Suprapubic skin (tissue), 4 donors: ENCODE measurements around the gene POLR1A. TPM values are rescaled to one million over a fixed set of nuclear protein-coding genes. Genes with fewer than 3 reads are reported as not detected.
A peak's percentile ranks its signal among the peaks of the same experiment; 100 is the strongest.

Source experiments
- DNase-seq, 2 donors: peaks; one replicate each; pipeline ENCODE4 v3.0.0-alpha.2; 2019; ENCODE audit warnings: low spot score in 2 of 2
- H3K27ac ChIP-seq: fragments of 200-600 bp; sonication (generic); one replicate; pipeline ENCODE4 v1.5.1; 2019
- H3K27me3 ChIP-seq: fragments of 200-600 bp; sonication (generic); one replicate; pipeline ENCODE4 v1.5.1; 2019
- H3K36me3 ChIP-seq: fragments of 200-600 bp; sonication (generic); one replicate; pipeline ENCODE4 v1.5.1; 2019
- H3K4me1 ChIP-seq: fragments of 200-600 bp; sonication (generic); one replicate; pipeline ENCODE4 v1.5.1; 2019
- H3K4me3 ChIP-seq: fragments of 200-600 bp; sonication (generic); one replicate; pipeline ENCODE4 v1.5.1; 2019; ENCODE audit warnings: mild to moderate bottlenecking
- H3K9me3 ChIP-seq: fragments of 200-600 bp; sonication (generic); one replicate; pipeline ENCODE4 v1.5.1; 2019
- EP300 ChIP-seq: sonication (generic); formaldehyde crosslinking; IDR thresholded peaks from one replicate; pipeline ENCODE4 v1.6.1; 2017; ENCODE audit warnings: antibody characterized with exemption
- POLR2A ChIP-seq, 2 donors: fragments of 450-650 bp; IDR thresholded peaks; one replicate each; pipeline ENCODE4 v1.6.1; 2017; ENCODE audit warnings: antibody characterized with exemption in 2 of 2, mild to moderate bottlenecking in 2 of 2, moderate library complexity in 2 of 2
- POLR2AphosphoS5 ChIP-seq, 3 donors: sonication (generic); formaldehyde crosslinking; IDR thresholded peaks; one replicate each; pipeline ENCODE4 v1.6.1; 2017; ENCODE audit warnings: antibody characterized with exemption in 3 of 3
- WGBS: methylation state at CpG from one replicate; pipeline ENCODE4 v1.1.5; 2018; 5-methylcytosine and 5-hydroxymethylcytosine counted together
- total RNA-seq, 4 donors: library from RNA; depleted of rRNA; stranded (reverse); fragments of >200 nt; gene quantifications; one replicate each; pipeline ENCODE4 v1.1.0, GENCODE V29; 2016
- TF ChIP-seq, protein P1 (sequence below), 2 donors: fragments of 200-600 bp in 1 of 2; fragments of 450-650 bp in 1 of 2; sonication (generic) in 1 of 2; IDR thresholded peaks; one replicate each; pipeline ENCODE4 v1.5.1; 2016 to 2019; ENCODE audit warnings: antibody characterized with exemption in 2 of 2, mild to moderate bottlenecking in 1 of 2, moderate library complexity in 1 of 2

Gene POLR1A
- total RNA-seq, 4 donors from 2014 or later: 20.2 to 24.3 (median 21.2) TPM

DNA sequence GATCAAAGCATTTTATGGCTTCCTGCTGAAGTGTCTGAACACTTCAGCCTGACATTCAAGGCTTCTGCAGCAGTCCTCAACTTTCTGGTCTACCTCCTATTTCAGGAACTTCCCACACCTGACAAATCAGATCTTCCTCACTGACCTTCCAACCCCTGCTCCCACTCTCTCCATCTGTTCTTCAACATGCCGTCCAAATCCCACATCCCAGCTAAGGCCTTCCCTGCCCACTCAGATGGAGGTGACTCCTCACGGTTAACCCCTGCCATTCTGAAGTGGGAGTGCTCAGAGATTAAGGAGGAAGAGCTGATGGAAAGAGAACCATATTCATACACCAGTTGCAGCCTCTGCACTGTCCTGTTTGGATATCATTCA, 104.8 kb downstream of the POLR1A start:
- Histone ChIP-seq H3K4me3 (no peak overlapping the region), H3K4me1 (peaks cover 47% of the 10 kb centered on the region)
- no peak for TF ChIP-seq EP300
- no peak for TF ChIP-seq POLR2AphosphoS5 (IDR thresholded peaks at IDR 0.05)
- TF ChIP-seq, protein P1, sequence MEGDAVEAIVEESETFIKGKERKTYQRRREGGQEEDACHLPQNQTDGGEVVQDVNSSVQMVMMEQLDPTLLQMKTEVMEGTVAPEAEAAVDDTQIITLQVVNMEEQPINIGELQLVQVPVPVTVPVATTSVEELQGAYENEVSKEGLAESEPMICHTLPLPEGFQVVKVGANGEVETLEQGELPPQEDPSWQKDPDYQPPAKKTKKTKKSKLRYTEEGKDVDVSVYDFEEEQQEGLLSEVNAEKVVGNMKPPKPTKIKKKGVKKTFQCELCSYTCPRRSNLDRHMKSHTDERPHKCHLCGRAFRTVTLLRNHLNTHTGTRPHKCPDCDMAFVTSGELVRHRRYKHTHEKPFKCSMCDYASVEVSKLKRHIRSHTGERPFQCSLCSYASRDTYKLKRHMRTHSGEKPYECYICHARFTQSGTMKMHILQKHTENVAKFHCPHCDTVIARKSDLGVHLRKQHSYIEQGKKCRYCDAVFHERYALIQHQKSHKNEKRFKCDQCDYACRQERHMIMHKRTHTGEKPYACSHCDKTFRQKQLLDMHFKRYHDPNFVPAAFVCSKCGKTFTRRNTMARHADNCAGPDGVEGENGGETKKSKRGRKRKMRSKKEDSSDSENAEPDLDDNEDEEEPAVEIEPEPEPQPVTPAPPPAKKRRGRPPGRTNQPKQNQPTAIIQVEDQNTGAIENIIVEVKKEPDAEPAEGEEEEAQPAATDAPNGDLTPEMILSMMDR (IDR thresholded peaks at IDR 0.05): no peak
- TF ChIP-seq POLR2A (IDR thresholded peaks at IDR 0.05): no peak

DNA sequence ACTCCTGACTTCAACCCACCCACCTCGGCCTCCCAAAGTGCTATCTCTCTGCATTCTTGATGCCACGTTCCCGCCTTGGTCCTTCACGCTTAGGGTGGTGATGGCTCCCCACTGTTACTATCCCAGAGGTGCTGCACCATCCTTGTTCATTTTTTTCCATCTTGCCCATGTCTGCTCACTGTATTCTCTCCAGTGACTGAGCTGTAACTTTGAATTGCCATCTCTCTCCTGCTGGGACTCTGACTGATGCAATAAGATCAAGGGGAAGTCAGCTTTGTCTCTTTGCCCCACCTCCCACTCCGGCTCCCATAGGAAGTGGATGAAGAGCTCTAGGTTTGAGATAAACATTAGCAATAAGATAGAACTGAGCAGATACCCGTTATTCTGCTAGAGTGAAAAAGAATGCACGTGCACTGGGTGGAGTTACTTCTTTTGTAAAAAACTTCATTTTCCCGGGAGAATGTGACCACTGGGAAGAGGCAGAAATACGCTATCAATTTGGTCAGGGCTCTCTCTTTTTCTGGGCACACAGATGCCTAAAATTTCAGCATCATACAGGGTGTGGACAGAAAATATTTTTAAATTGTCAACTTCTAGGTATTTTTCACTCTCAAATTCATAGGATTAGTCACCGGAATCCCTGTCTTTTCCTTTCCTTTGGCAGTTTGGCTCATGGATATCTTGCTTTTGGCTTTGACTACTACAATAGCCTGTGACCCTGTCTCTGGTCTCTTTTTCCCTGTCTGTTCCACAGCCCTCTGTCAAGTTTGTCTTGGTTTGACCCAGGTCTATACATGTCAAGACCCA, 105.4 kb downstream of the POLR1A start:
- H3K36me3 ChIP-seq: no peaks in the 10 kb centered on the region
- peak overlapping the region; percentile 56 for H3K27ac ChIP-seq
- H3K4me3 ChIP-seq: no peak overlapping the region
- peak; percentile 43 to 49 for DNase-seq
- WGBS: 73% methylated on average over 10 of the region's 10 CpGs
- no peaks in the 10 kb centered on the region for H3K9me3 ChIP-seq
- no peak for TF ChIP-seq POLR2A (IDR thresholded peaks at IDR 0.05)
- no peak for TF ChIP-seq EP300
- TF ChIP-seq, protein P1 (IDR thresholded peaks at IDR 0.05): no peak
- TF ChIP-seq POLR2AphosphoS5 (IDR thresholded peaks at IDR 0.05): no peak
- peaks cover 53% of the 10 kb centered on the region for H3K4me1 ChIP-seq
- H3K27me3 ChIP-seq: no peaks in the 10 kb centered on the region

More for the DNA sequence above, 104.8 kb downstream of the POLR1A start:
- Histone ChIP-seq H3K27ac (peak overlapping the region; percentile 39), H3K36me3 (no peaks in the 10 kb centered on the region), H3K27me3 (no peaks in the 10 kb centered on the region), H3K9me3 (no peaks in the 10 kb centered on the region)
- WGBS: 81% methylated on average over 2 of the region's 2 CpGs
- peak; percentile 42 to 49 for DNase-seq

DNA sequence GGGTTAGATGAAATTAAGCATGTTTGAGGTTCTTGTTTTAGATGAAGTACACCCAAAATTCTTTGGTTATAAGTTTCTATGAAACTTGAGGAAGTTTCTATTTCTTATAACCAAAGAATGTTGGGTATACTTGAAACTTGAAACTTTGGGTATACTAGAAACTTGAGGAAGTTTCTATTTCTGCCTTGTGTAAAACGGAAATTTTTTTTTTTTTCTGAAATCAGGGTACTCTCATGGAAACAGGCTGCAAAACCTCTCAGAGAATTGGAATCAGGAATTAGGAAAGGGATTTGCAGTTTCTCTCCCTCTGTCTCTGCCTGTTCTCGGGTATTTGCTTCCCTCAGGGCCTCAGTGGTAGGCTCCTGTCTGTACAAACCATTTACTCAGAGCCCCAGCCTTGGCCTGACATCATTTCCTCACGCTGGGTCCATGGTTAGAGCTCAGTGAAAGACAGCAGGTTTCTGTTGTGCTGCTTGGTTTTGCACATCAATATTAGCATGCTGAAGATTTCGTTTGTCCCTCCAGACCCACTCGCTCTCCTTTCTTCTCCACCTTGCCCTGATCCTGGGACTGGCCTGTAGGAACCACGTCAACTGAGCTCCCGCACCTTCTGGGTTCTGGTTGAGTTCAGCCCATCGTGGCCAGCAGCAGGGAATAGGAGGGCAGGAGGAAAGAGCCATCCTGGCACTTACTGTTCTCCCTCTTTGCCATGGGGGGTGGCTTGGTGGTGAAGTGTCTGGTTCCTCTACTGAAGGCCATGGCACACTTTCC, 106.4 kb downstream of the POLR1A start:
- no peak overlapping the region for H3K4me3 ChIP-seq
- peak overlapping the region; percentile 88 for H3K27ac ChIP-seq
- peak; percentile 46 to 64 for DNase-seq
- H3K9me3 ChIP-seq: no peaks in the 10 kb centered on the region
- H3K27me3 ChIP-seq: no peaks in the 10 kb centered on the region
- TF ChIP-seq POLR2AphosphoS5 (IDR thresholded peaks at IDR 0.05) (no peak), EP300 (no peak), POLR2A (IDR thresholded peaks at IDR 0.05) (no peak)
- TF ChIP-seq, protein P1 (IDR thresholded peaks at IDR 0.05): no peak
- H3K36me3 ChIP-seq: no peaks in the 10 kb centered on the region
- WGBS: 57% methylated on average over 8 of the region's 8 CpGs
- H3K4me1 ChIP-seq: peaks cover 60% of the 10 kb centered on the region

DNA sequence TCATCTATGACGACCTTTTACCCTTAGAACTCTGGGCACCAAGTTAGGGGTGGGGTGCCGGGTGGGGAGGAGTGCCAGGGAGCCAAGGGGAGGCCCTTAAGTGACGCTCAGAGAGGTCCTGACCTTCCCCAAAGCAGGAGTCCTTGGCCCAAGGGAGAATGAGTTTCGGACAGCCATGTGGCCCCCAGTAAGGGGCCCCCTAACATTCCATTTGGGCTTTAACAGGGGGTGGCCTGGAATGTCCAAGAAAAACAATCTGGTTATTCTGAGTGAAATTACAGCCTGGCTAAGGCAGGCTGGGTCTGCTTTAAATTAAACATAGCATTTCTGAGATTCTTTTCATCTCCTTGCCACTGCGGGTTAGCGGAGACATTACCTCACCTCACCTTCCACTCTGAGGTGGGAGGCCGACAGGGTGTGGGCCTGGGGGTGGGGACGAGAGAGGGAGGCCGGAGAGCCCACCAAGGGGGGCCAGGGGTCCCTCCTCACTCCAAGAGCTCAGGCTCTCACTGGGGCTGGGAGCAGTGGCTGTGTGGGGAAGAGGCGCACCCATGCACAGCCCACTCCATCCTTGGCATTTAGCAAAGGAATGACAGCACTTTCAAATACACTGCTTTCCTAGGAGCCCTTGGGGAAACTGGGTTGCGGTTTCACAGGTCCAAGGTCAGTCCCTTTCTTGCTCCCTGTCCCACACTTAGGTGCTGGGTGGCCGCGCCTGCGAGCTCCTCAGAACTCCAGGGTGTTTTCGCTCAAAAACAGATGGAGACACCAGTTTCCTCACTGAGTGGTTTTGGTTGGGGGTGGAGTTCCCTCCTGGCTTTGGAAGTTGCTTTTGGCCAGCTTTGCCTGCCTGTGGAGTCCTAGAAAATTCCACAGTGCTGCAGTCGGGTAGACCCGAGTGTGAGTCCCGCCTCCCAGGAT, 107.4 kb downstream of the POLR1A start:
- DNase-seq: peak; percentile 74 to 82
- Histone ChIP-seq H3K4me3 (no peak overlapping the region), H3K36me3 (no peaks in the 10 kb centered on the region), H3K4me1 (peaks cover 68% of the 10 kb centered on the region), H3K27me3 (no peaks in the 10 kb centered on the region), H3K9me3 (no peaks in the 10 kb centered on the region), H3K27ac (peak overlapping the region; percentile 88)
- 42% methylated on average over 16 of the region's 18 CpGs for WGBS
- no peak for TF ChIP-seq POLR2AphosphoS5 (IDR thresholded peaks at IDR 0.05)
- no peak for TF ChIP-seq POLR2A (IDR thresholded peaks at IDR 0.05)
- TF ChIP-seq, protein P1 (IDR thresholded peaks at IDR 0.05): no peak
- TF ChIP-seq EP300: no peak
